Keratinocyte (primary cell): Measurements from ENCODE around the gene G3BP2. TPM values are rescaled to one million over a fixed set of nuclear protein-coding genes. Genes with fewer than 3 reads are reported as not detected.

Source experiments
- DNase-seq: peaks from one replicate; pipeline ENCODE4 v3.0.0-alpha.2; 2011; ENCODE audit warnings: low read depth, missing footprints, low spot score
- FAIRE-seq: peaks from 2 replicates; lab custom pipeline; 2011; peaks lifted over from hg19 to GRCh38; lab: Jason Lieb, UNC
- H2AFZ ChIP-seq: 2 replicates; pipeline ENCODE4 v1.6.0; 2012; ENCODE audit warnings: low read length, control low read depth, inconsistent platforms; ENCODE audit not compliant: control insufficient read depth
- H3K27ac ChIP-seq: 2 replicates; pipeline ENCODE4 v1.5.1; 2011; ENCODE audit warnings: low read length; ENCODE audit not compliant: control insufficient read depth, insufficient read depth
- H3K27me3 ChIP-seq: 3 replicates; pipeline ENCODE4 v1.6.0; 2011; ENCODE audit warnings: low read length; ENCODE audit not compliant: control insufficient read depth, insufficient read depth; ENCODE audit errors: extremely low read depth
- H3K36me3 ChIP-seq, 2 experiments: 2 replicates in 1 of 2; 3 replicates in 1 of 2; pipeline ENCODE4 v1.5.1; 2011; ENCODE audit warnings: low read length in 2 of 2, mild to moderate bottlenecking in 1 of 2; ENCODE audit not compliant: control insufficient read depth in 2 of 2, insufficient read depth in 2 of 2; ENCODE audit errors: extremely low read depth in 1 of 2
- H3K4me1 ChIP-seq: 3 replicates; pipeline ENCODE4 v1.5.1; 2011; ENCODE audit warnings: low read length; ENCODE audit not compliant: control insufficient read depth, insufficient read depth; ENCODE audit errors: extremely low read depth
- H3K4me2 ChIP-seq: 3 replicates; pipeline ENCODE4 v1.6.0; 2011; ENCODE audit warnings: low read depth, low read length; ENCODE audit not compliant: control insufficient read depth, insufficient read depth; ENCODE audit errors: extremely low read depth
- H3K4me3 ChIP-seq, 3 experiments: fragments of 200-600 bp in 1 of 3; sonication (generic) in 1 of 3; 2 replicates in 2 of 3; 3 replicates in 1 of 3; pipeline ENCODE4 v1.5.1; 2011 to 2016; ENCODE audit warnings: low read length in 3 of 3, mild to moderate bottlenecking in 3 of 3, control low read depth in 2 of 3, inconsistent platforms in 1 of 3, low read depth in 1 of 3, mixed read lengths in 1 of 3, mixed run types in 1 of 3, moderate library complexity in 1 of 3; ENCODE audit not compliant: control insufficient read depth in 2 of 3, insufficient read depth in 2 of 3; ENCODE audit errors: extremely low read depth in 1 of 3
- H3K79me2 ChIP-seq: 2 replicates; pipeline ENCODE4 v1.6.0; 2012; ENCODE audit warnings: low read length; ENCODE audit not compliant: control insufficient read depth, insufficient read depth
- H3K9ac ChIP-seq: 3 replicates; pipeline ENCODE4 v1.6.0; 2011; ENCODE audit warnings: low read length; ENCODE audit not compliant: control insufficient read depth, insufficient read depth; ENCODE audit errors: extremely low read depth
- H3K9me1 ChIP-seq: 3 replicates; pipeline ENCODE4 v1.6.0; 2011; ENCODE audit warnings: low read length; ENCODE audit not compliant: control insufficient read depth, insufficient read depth; ENCODE audit errors: extremely low read depth
- H3K9me3 ChIP-seq: 2 replicates; pipeline ENCODE4 v1.5.1; 2012; ENCODE audit warnings: low read depth, low read length; ENCODE audit not compliant: control insufficient read depth
- H4K20me1 ChIP-seq: 3 replicates; pipeline ENCODE4 v1.6.0; 2011; ENCODE audit warnings: low read length; ENCODE audit not compliant: control insufficient read depth, insufficient read depth; ENCODE audit errors: extremely low read depth
- CTCF ChIP-seq, 3 experiments: IDR thresholded peaks in 1 of 3; conservative IDR thresholded peaks in 1 of 3; optimal IDR thresholded peaks in 1 of 3; 2 replicates in 2 of 3; 3 replicates in 1 of 3; pipeline versions ENCODE3 to v1.5.1; 2011; ENCODE audit warnings: low read length in 3 of 3, mild to moderate bottlenecking in 3 of 3, moderate library complexity in 2 of 3, control low read depth in 1 of 3, inconsistent platforms in 1 of 3; ENCODE audit not compliant: insufficient read depth in 2 of 3; ENCODE audit errors: extremely low read depth in 1 of 3
- EZH2 ChIP-seq: IDR thresholded peaks from one replicate; pipeline ENCODE4 v1.6.1; 2012; ENCODE audit warnings: inconsistent platforms, mild to moderate bottlenecking, low read length, moderate library complexity
- dilution Hi-C: fragments of 300-500 bp; cut with MboI; formaldehyde crosslinking; loops from one replicate; pipeline ENCODE4 v1.7.0; 2020; ENCODE audit warnings: low sequenced_read_pairs; ENCODE audit not compliant: extremely low pct_ligation_motif_present
- polyA plus RNA-seq, 5 experiments: library from polyadenylated mRNA; depleted of rRNA in 3 of 5; stranded (reverse) in 3 of 5; stranded (forward) in 1 of 5; unstranded in 1 of 5; fragments of >200 nt; gene quantifications; 1 replicate in 1 of 5; 2 replicates in 3 of 5; 3 replicates in 1 of 5; pipeline versions ENCODE4 v1.2.1 to v1.2.3, GENCODE V29; 2011 to 2012; ENCODE audit warnings: missing spikeins in 2 of 5, low read depth in 1 of 5, low replicate concordance in 1 of 5

The G3BP2 gene
- polyA plus RNA-seq, 1 donor (not counting 4 experiments of a cell fraction or from before 2014, with no cell fraction given) = 137 TPM

- Histone ChIP-seq H3K4me1 (peaks cover 21% of the 10 kb centered on the region), H3K79me2 (peaks cover 30% of the 10 kb centered on the region), H3K36me3 (no peaks in the 10 kb centered on the region), H3K9me3 (no peaks in the 10 kb centered on the region), H3K27me3 (no peaks in the 10 kb centered on the region), H4K20me1 (no peaks in the 10 kb centered on the region), H3K4me2 (no peak overlapping the region), H3K4me3 (no peak overlapping the region), H3K9ac (no peak overlapping the region), H3K27ac (no peak overlapping the region), H3K9me1 (no peaks in the 10 kb centered on the region), H2AFZ (no peak overlapping the region)
- FAIRE-seq = no peak
- dilution Hi-C loops = no loop called here
- no peak for TF ChIP-seq CTCF (optimal IDR thresholded peaks at IDR 0.05 in 1 of 3, IDR thresholded peaks at IDR 0.05 in 1 of 3, conservative IDR thresholded peaks at IDR 0.05 in 1 of 3; ENCODE audit: extremely low read depth in 1 of 3, insufficient read depth in 2 of 3, low read length in 3 of 3)
- no peak for TF ChIP-seq EZH2
- DNase-seq = no peak
Observed at GRCh38 chr4:75675004-75675531, 1.9 kb upstream of the G3BP2 start.

GRCh38 chr4:75673959-75674328 is 733 bp upstream of the G3BP2 start:
- peak; percentile 41 for FAIRE-seq

More at GRCh38 chr4:75673959-75674328, 733 bp upstream of the G3BP2 start:
- Histone ChIP-seq H3K9me1 (no peaks in the 10 kb centered on the region), H3K27ac (peak overlapping the region; percentile 88), H3K9ac (peak overlapping the region; percentile 95), H3K27me3 (no peaks in the 10 kb centered on the region), H3K36me3 (no peaks in the 10 kb centered on the region), H4K20me1 (no peaks in the 10 kb centered on the region), H3K4me3 (peak overlapping the region; percentile 54 to 94 (median 74)), H2AFZ (peak overlapping the region; percentile 88), H3K9me3 (no peaks in the 10 kb centered on the region), H3K79me2 (peaks cover 41% of the 10 kb centered on the region), H3K4me2 (peak overlapping the region; percentile 89), H3K4me1 (peaks cover 21% of the 10 kb centered on the region)
- TF ChIP-seq CTCF (optimal IDR thresholded peaks at IDR 0.05 in 1 of 3, IDR thresholded peaks at IDR 0.05 in 1 of 3, conservative IDR thresholded peaks at IDR 0.05 in 1 of 3; ENCODE audit: extremely low read depth in 1 of 3, insufficient read depth in 2 of 3, low read length in 3 of 3) (no peak), EZH2 (no peak)
- DNase-seq = no peak
- dilution Hi-C loops = no loop called here
